ENCODE results near the gene FRYL.
"Not testable (repeated sequence)": the region's sequence is repeated elsewhere in the genome, so short reads cannot be mapped to it uniquely, and the experiment has no call there.

The FRYL gene

GRCh38 chr4:48704091-48704802, 75.8 kb downstream of the FRYL start:
- Histone ChIP-seq H3K9ac (no peak overlapping the region), H3K36me3 (peaks cover 46% of the 10 kb centered on the region), H4K20me1 (peaks cover 51% of the 10 kb centered on the region), H3K4me3 (no peak overlapping the region), H3K27ac (no peak overlapping the region), H3K9me3 (peaks cover 6% of the 10 kb centered on the region; the same call in 1 of the 2 replicates), H3K4me1 (0 out of 2 replicates have a peak, but pooled peaks cover 4% of the 10 kb centered on the region), H3K27me3 (no peaks in the 10 kb centered on the region), H3K4me2 (no peak overlapping the region)
- TF ChIP-seq Cebpa-rat (IDR thresholded peaks at IDR 0.05), result no peak

GRCh38 chr4:48699475-48699874, 80.6 kb downstream of the FRYL start:
- H3K4me2 ChIP-seq, result no peak overlapping the region
- no peak overlapping the region for H3K4me3 ChIP-seq
- TF ChIP-seq Cebpa-rat (IDR thresholded peaks at IDR 0.05), result no peak

GRCh38 chr4:48698029-48698971, 81.8 kb downstream of the FRYL start:
- Histone ChIP-seq H3K27me3 (no peaks in the 10 kb centered on the region), H4K20me1 (peaks cover 62% of the 10 kb centered on the region), H3K4me2 (no peak overlapping the region), H3K9me3 (no peaks in the 10 kb centered on the region), H3K4me1 (peaks cover 15% of the 10 kb centered on the region; the same call in 1 of the 2 replicates), H3K4me3 (no peak overlapping the region), H3K36me3 (peaks cover 30% of the 10 kb centered on the region), H3K27ac (no peak overlapping the region), H3K9ac (no peak overlapping the region)
- TF ChIP-seq Cebpa-rat (IDR thresholded peaks at IDR 0.05), result no peak

More at GRCh38 chr4:48699475-48699874, 80.6 kb downstream of the FRYL start:
- peaks cover 35% of the 10 kb centered on the region for H3K36me3 ChIP-seq
- H3K9ac ChIP-seq, result no peak overlapping the region
- peaks cover 62% of the 10 kb centered on the region for H4K20me1 ChIP-seq
- no peaks in the 10 kb centered on the region for H3K27me3 ChIP-seq
- peaks cover 15% of the 10 kb centered on the region; the same call in 1 of the 2 replicates for H3K4me1 ChIP-seq
- no peak overlapping the region for H3K27ac ChIP-seq
- no peaks in the 10 kb centered on the region for H3K9me3 ChIP-seq

- not testable (repeated sequence) for H3K9me3 ChIP-seq, H3K4me3 ChIP-seq, H3K4me2 ChIP-seq, H3K27ac ChIP-seq, H3K27me3 ChIP-seq, H3K9ac ChIP-seq
- H3K36me3 ChIP-seq, result peaks cover 23% of the 10 kb centered on the region
- H3K4me1 ChIP-seq, result peaks cover 15% of the 10 kb centered on the region; the same call in 1 of the 2 replicates
- H4K20me1 ChIP-seq, result peaks cover 65% of the 10 kb centered on the region
Measured at GRCh38 chr4:48697516-48697915, 82.6 kb downstream of the FRYL start.

- Histone ChIP-seq H3K4me3 (no peak overlapping the region), H3K9me3 (no peaks in the 10 kb centered on the region), H3K4me1 (peaks cover 15% of the 10 kb centered on the region; the same call in 1 of the 2 replicates), H3K4me2 (no peak overlapping the region), H3K27me3 (no peaks in the 10 kb centered on the region), H3K27ac (no peak overlapping the region), H4K20me1 (peaks cover 78% of the 10 kb centered on the region), H3K9ac (no peak overlapping the region), H3K36me3 (peaks cover 20% of the 10 kb centered on the region)
- no peak for TF ChIP-seq Cebpa-rat (IDR thresholded peaks at IDR 0.05)
Measured at GRCh38 chr4:48694824-48695223, 85.3 kb downstream of the FRYL start.

GRCh38 chr4:48693856-48694574, 86.1 kb downstream of the FRYL start:
- Histone ChIP-seq H3K9ac (no peak overlapping the region), H3K4me2 (no peak overlapping the region), H3K4me1 (peaks cover 9% of the 10 kb centered on the region; the same call in 1 of the 2 replicates), H3K9me3 (no peaks in the 10 kb centered on the region), H3K27me3 (no peaks in the 10 kb centered on the region), H3K4me3 (no peak overlapping the region), H4K20me1 (peaks cover 78% of the 10 kb centered on the region), H3K36me3 (peaks cover 20% of the 10 kb centered on the region), H3K27ac (no peak overlapping the region)
- TF ChIP-seq Cebpa-rat (IDR thresholded peaks at IDR 0.05), result no peak

- H3K4me3 ChIP-seq, result no peak overlapping the region
Measured at GRCh38 chr4:48692897-48693296, 87.2 kb downstream of the FRYL start.

GRCh38 chr4:48692044-48692443, 88.0 kb downstream of the FRYL start:
- Histone ChIP-seq H3K27ac (no peak overlapping the region), H3K27me3 (no peaks in the 10 kb centered on the region), H3K4me3 (no peak overlapping the region), H3K9me3 (no peaks in the 10 kb centered on the region), H4K20me1 (peaks cover 72% of the 10 kb centered on the region), H3K4me2 (no peak overlapping the region), H3K36me3 (peaks cover 4% of the 10 kb centered on the region; the same call in 1 of the 2 replicates), H3K4me1 (peaks cover 15% of the 10 kb centered on the region), H3K9ac (no peak overlapping the region)
- TF ChIP-seq Cebpa-rat (IDR thresholded peaks at IDR 0.05), result no peak

More at GRCh38 chr4:48692897-48693296, 87.2 kb downstream of the FRYL start:
- Histone ChIP-seq H4K20me1 (peaks cover 76% of the 10 kb centered on the region), H3K27me3 (no peaks in the 10 kb centered on the region), H3K27ac (no peak overlapping the region), H3K4me2 (no peak overlapping the region), H3K36me3 (peaks cover 11% of the 10 kb centered on the region), H3K9me3 (no peaks in the 10 kb centered on the region), H3K9ac (no peak overlapping the region), H3K4me1 (peaks cover 9% of the 10 kb centered on the region)
- no peak for TF ChIP-seq Cebpa-rat (IDR thresholded peaks at IDR 0.05)

GRCh38 chr4:48688953-48689352, 91.1 kb downstream of the FRYL start:
- H3K9me3 ChIP-seq, result no peaks in the 10 kb centered on the region
- no peak overlapping the region for H3K27ac ChIP-seq
- H3K36me3 ChIP-seq, result peaks cover 5% of the 10 kb centered on the region; the same call in 1 of the 2 replicates
- H3K4me3 ChIP-seq, result no peak overlapping the region
- no peaks in the 10 kb centered on the region for H3K27me3 ChIP-seq
- H3K4me1 ChIP-seq, result peaks cover 27% of the 10 kb centered on the region
- H3K4me2 ChIP-seq, result no peak overlapping the region
- TF ChIP-seq Cebpa-rat (IDR thresholded peaks at IDR 0.05), result no peak
- H4K20me1 ChIP-seq, result peaks cover 73% of the 10 kb centered on the region
- no peak overlapping the region for H3K9ac ChIP-seq
